IgD-negative memory B cell (primary cell): ENCODE data around the gene NFS1. TPM values are rescaled to one million over a fixed set of nuclear protein-coding genes. Genes with fewer than 3 reads are reported as not detected.

Experiments
- H3K27ac Mint-ChIP-seq, 3 donors: one replicate each; pipeline ENCODE4 v1.8.0; 2020 to 2022; ENCODE audit warnings: mild to moderate bottlenecking in 3 of 3, mixed read lengths in 3 of 3, moderate library complexity in 1 of 3
- H3K27me3 Mint-ChIP-seq: one replicate; pipeline ENCODE4 v1.8.0; 2021; ENCODE audit warnings: mixed read lengths
- H3K36me3 Mint-ChIP-seq: one replicate; pipeline ENCODE4 v1.8.0; 2020; ENCODE audit warnings: mild to moderate bottlenecking, mixed read lengths
- H3K4me1 Mint-ChIP-seq, 3 donors: one replicate each; pipeline ENCODE4 v1.8.0; 2020 to 2022; ENCODE audit warnings: mixed read lengths in 3 of 3, mild to moderate bottlenecking in 1 of 3
- H3K4me3 Mint-ChIP-seq, 4 donors: one replicate each; pipeline ENCODE4 v1.8.0; 2020 to 2022; ENCODE audit warnings: mild to moderate bottlenecking in 4 of 4, mixed read lengths in 4 of 4, moderate library complexity in 3 of 4
- H3K9me3 Mint-ChIP-seq, 3 donors: one replicate each; pipeline ENCODE4 v1.8.0; 2020 to 2021; ENCODE audit warnings: mixed read lengths in 3 of 3, mild to moderate bottlenecking in 1 of 3
- polyA plus RNA-seq: library from polyadenylated mRNA; unstranded; fragments of 300-500 nt; fragmentation: Illumina TruSeq; gene quantifications from one replicate; pipeline ENCODE4 v1.2.3, GENCODE V29; 2021

Gene NFS1
- polyA plus RNA-seq, 1 donor from 2014 or later: 18.1 TPM

DNA sequence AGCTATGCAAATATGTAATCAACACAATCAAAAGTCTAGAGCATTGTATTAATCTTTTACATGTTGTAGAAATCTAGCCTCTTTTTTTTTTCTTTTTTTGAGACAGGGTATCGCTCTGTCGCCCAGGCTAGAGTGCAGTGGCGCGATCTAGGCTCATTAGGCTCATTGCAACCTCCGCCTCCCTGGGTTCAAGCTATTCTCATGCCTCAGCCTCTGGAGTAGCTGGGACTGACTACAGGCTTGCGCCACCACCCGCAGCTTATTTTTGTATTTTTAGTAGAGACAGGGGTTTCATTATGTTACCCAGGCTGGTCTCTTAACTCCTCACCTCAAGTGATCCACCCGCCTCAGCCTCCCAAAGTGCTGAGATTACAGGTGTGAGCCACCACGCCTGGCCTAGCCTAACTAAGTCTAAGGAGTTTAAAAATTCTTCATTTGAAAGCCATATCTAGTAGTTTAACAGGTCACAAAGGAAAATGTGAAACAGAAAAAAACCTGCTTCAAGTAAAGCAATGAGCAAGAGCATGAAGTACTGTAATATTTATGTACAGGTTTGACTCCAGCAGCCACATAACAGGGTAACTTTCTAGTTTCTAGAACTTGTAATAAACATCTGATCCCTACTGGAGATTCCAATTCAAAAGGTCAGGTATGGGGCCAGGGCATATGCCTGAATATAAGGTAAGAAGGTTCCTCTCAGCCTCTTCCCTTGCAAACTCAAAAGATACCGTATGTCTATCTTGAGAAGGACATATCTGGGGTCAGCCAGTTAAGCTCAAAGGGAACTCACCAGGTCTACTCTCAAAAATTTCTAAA is 38.8 kb downstream of the NFS1 start:
- Mint-ChIP-seq H3K9me3 (no peaks in the 10 kb centered on the region), H3K27ac (peak overlapping the region in 2 of 3 donors; percentile 76 to 84), H3K4me3 (peak overlapping the region; percentile 46 to 89 (median 75)), H3K4me1 (peaks cover 59 to 65% (median 61%) of the 10 kb centered on the region in 3 donors), H3K27me3 (no peaks in the 10 kb centered on the region), H3K36me3 (peaks cover 6% of the 10 kb centered on the region)

DNA sequence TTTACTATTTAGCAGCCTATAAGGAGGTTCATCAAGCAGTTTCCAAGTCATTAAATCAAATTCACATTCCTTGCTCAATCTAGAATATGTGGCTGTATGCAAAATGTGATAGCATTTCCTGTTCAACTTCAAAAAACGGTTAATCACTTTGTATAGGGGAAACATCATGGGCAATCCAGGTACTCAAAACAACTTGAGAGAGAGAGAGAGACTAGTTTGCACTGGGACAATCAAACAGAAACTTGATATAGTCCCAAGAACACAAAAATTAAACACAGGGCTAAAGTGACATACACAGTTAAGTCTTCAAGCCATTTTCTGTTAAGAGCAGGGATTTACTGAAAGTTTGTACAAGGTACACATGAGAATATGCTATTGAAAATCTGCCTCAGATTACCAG is 41.9 kb downstream of the NFS1 start:
- peaks cover 43 to 46% (median 46%) of the 10 kb centered on the region in 3 donors for H3K4me1 Mint-ChIP-seq
- H3K36me3 Mint-ChIP-seq: peaks cover 2% of the 10 kb centered on the region
- no peaks in the 10 kb centered on the region for H3K27me3 Mint-ChIP-seq
- H3K9me3 Mint-ChIP-seq: no peaks in the 10 kb centered on the region
- peak overlapping the region; percentile 10 to 78 (median 55) for H3K27ac Mint-ChIP-seq
- peak overlapping the region in 3 of 4 donors; percentile 3 to 75 (median 44) for H3K4me3 Mint-ChIP-seq

DNA sequence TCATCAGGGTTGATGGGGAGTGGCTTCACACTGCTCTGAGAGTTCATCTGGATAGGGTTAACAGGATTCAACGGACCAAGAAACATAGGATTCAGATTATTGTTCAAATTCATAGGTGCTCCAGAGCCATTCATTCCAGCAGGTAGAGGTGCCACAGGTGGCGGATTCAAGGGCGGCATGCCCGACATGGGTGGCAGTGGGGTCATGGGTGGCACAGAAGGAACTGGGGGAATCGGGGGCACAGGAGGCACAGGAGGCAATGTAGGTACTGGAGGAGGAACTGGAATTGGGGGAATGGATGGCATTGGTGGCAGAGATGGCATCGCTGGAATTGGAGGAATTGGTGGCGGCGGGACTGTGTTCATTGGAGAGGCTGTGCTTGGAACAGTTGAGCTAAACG is 44.7 kb downstream of the NFS1 start:
- Mint-ChIP-seq H3K36me3 (peaks cover 5% of the 10 kb centered on the region), H3K4me1 (peaks cover 31 to 35% (median 34%) of the 10 kb centered on the region in 3 donors), H3K27ac (no peak overlapping the region), H3K4me3 (no peak overlapping the region), H3K9me3 (no peaks in the 10 kb centered on the region), H3K27me3 (no peaks in the 10 kb centered on the region)

DNA sequence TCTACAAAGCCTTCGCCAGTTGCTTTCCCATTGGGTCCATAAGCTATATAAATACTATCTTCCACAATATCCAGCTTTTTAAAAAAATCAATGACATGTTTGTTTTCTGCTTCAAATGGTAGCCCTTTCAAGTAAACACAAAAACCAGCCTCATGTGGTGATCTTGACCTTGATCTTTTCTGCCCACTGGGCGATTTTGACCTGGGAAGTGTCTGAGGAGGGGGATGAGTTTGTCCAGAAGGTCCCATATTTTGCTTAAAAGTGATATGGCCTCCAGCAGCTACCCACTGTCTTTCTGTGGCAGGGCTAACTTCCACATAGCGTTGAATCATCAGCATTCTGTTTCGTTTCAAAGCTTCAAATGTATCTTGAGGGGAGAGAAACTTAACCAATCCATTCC is 45.3 kb downstream of the NFS1 start:
- H3K27ac Mint-ChIP-seq: no peak overlapping the region

DNA sequence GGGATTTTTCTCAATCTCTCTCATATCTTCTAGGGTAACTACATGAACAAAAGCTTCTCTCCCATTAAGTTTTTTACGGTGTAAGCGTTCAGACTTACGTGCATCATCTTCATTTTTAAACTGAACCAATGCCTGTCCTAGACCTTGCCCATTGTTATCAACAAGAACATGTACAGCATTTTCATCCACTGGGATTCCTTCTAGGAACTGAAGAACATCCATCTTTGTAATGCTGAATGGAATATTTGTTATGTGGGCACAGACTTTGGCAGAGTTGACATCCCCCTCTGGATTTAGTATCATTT is 45.8 kb downstream of the NFS1 start:
- H3K9me3 Mint-ChIP-seq: no peaks in the 10 kb centered on the region
- peaks cover 3% of the 10 kb centered on the region for H3K36me3 Mint-ChIP-seq
- no peak overlapping the region for H3K27ac Mint-ChIP-seq
- H3K4me3 Mint-ChIP-seq: no peak overlapping the region
- H3K27me3 Mint-ChIP-seq: no peaks in the 10 kb centered on the region
- H3K4me1 Mint-ChIP-seq: peaks cover 24 to 34% (median 30%) of the 10 kb centered on the region in 3 donors

More for the DNA sequence above, 45.3 kb downstream of the NFS1 start:
- Mint-ChIP-seq H3K4me3 (no peak overlapping the region), H3K9me3 (no peaks in the 10 kb centered on the region), H3K4me1 (peaks cover 27 to 33% (median 30%) of the 10 kb centered on the region in 3 donors), H3K27me3 (no peaks in the 10 kb centered on the region), H3K36me3 (peaks cover 3% of the 10 kb centered on the region)

DNA sequence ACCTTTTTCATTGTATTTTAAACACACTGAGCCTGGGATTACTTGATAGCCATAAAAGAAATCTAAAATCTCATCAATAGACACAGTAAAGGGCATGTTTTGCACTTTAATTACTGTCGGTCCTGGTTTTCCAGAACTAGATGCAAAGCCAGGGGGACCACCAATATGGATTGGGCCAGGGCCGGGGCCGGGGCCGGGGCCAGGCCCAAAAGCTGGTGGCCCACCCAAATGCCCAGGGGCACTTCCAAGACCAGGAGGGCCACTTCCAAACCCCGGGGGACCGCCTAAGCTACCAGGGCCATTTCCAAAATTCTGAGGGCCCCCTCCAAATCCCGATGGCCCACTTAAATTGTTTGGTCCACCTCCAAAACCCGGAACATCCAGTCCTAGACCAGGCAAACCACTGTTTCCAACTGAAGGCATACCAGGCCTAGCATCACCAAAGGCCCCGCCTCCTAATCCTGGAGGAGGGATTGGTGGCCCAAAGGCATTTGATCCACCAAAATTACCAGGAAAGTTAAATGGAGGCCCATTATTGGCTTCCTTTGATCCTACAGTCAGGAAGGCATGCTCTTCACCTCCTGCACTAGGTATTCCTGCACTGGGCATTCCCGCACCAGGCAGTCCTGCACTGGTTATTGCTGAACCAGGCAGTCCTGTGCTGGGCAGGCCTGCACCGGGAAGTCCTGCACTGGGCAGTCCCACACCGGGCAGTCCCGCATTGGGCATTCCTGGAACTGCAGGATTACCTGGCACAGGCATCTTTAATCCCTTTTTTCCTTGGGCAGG is 46.3 kb downstream of the NFS1 start:
- Mint-ChIP-seq H3K4me1 (peaks cover 20 to 34% (median 33%) of the 10 kb centered on the region in 3 donors), H3K4me3 (no peak overlapping the region), H3K27ac (no peak overlapping the region), H3K9me3 (no peaks in the 10 kb centered on the region), H3K36me3 (peaks cover 3% of the 10 kb centered on the region), H3K27me3 (no peaks in the 10 kb centered on the region)

DNA sequence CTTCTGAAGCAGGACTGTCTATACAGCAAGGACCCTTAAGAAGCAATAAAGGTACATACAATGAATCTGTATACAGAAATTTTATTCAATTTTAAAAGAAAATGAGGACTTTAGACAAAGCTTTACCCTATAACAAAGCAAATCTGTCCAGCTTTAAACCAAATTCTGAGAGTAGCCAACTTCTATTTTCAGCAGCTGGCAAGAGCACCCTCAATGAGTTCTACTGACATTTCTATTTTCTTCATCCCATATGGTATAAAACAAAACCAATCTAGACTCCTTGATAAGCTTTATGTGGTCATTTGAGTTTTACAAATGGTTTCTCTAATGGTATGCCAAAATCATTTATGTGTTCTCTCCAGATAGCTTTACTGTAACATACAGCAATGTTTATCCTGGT is 47.2 kb downstream of the NFS1 start:
- Mint-ChIP-seq H3K27ac (peak overlapping the region in 1 of 3 donors; percentile 63), H3K9me3 (no peaks in the 10 kb centered on the region), H3K4me1 (peaks cover 19 to 27% (median 27%) of the 10 kb centered on the region in 3 donors), H3K27me3 (no peaks in the 10 kb centered on the region), H3K36me3 (peaks cover 3% of the 10 kb centered on the region), H3K4me3 (no peak overlapping the region)

DNA sequence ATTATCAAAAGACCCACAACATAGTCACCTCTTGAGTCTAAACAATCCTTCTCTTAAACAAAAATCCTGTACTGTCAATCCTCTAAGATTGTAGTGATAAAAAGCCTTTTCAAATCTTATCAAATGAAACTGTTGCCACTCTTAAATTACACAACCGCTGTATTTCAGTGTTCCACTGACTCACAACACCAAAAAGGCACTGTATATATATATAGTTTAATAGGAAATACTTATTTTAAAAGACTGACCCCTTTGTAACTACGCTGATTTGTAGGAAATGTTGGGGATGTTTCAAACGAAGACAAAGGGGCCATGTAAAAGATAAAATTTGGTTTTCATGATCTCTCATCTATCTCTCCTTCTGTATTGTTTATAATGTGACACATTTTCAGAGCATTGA is 48.5 kb downstream of the NFS1 start:
- H3K4me1 Mint-ChIP-seq: peaks cover 21 to 28% (median 26%) of the 10 kb centered on the region in 3 donors
- peak overlapping the region in 1 of 3 donors; percentile 81 for H3K27ac Mint-ChIP-seq
- H3K27me3 Mint-ChIP-seq: no peaks in the 10 kb centered on the region
- H3K9me3 Mint-ChIP-seq: no peaks in the 10 kb centered on the region
- peaks cover 3% of the 10 kb centered on the region for H3K36me3 Mint-ChIP-seq
- no peak overlapping the region for H3K4me3 Mint-ChIP-seq

DNA sequence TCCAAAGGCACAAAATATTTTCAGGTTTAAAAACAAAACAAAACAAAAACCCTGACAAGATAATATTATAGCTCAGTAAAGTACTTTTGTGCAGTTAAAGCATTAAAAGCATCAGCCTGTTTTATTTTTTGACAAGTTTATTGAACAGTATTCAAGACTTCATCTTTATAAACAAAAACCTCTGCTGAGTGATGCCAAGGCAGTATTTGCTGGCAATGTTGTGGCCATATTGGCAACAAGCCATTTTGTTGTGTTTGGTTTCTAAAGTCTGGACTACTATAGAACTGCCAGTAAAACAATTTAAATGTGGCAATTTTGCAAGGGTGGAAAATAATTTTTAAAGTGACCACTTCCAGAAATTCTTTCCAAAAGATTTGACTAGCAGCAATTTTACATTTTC is 50.3 kb downstream of the NFS1 start:
- Mint-ChIP-seq H3K36me3 (peaks cover 3% of the 10 kb centered on the region), H3K27ac (peak overlapping the region in 2 of 3 donors; percentile 52 to 64), H3K27me3 (no peaks in the 10 kb centered on the region), H3K9me3 (no peaks in the 10 kb centered on the region), H3K4me3 (no peak overlapping the region), H3K4me1 (peaks cover 31 to 39% (median 38%) of the 10 kb centered on the region in 3 donors)

DNA sequence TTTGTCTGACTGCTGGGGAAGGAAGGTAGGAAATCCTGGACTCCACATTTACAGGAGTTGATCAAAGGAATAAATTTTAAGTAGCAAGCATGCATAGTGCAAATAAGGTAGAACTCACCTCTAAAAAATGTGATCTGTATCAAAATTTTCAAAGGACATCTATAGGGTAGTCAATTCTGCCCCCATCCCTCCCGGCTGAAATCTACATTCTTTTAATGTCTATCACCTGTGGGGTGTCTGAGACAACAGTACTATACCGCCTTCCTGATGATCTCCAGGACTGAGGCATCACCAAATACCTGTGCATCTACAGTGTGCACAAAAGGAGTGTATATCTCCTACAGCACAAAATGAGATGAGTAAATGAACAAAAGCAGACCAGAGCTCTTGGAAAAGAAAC is 54.3 kb downstream of the NFS1 start:
- Mint-ChIP-seq H3K27ac (peak overlapping the region in 1 of 3 donors; percentile 64), H3K4me1 (peaks cover 28 to 50% (median 37%) of the 10 kb centered on the region in 3 donors), H3K36me3 (peaks cover 2% of the 10 kb centered on the region), H3K4me3 (no peak overlapping the region), H3K9me3 (no peaks in the 10 kb centered on the region), H3K27me3 (no peaks in the 10 kb centered on the region)

DNA sequence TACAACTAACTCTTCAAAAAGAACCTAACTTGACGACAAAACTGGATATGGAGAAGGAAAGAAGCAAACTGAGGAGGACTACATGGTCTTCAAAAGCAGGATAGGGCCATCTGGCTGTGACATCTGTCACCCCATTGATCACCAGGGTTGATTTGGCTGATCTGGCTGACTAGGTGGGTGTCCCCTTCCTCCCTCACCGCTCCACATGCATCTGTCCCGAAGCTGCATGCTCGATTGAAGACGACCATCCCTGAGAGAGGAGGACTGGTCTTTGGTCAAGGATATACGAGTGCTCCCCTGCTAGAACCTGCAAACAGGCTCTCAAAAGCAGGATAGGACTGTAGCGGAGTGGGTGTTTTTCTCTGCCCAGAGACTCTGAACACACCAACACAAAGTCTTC is 56.1 kb downstream of the NFS1 start:
- H3K27ac Mint-ChIP-seq: no peak overlapping the region
- peaks cover 33 to 51% (median 35%) of the 10 kb centered on the region in 3 donors for H3K4me1 Mint-ChIP-seq
- no peaks in the 10 kb centered on the region for H3K9me3 Mint-ChIP-seq
- H3K27me3 Mint-ChIP-seq: no peaks in the 10 kb centered on the region
- H3K36me3 Mint-ChIP-seq: peaks cover 1% of the 10 kb centered on the region
- H3K4me3 Mint-ChIP-seq: no peak overlapping the region

DNA sequence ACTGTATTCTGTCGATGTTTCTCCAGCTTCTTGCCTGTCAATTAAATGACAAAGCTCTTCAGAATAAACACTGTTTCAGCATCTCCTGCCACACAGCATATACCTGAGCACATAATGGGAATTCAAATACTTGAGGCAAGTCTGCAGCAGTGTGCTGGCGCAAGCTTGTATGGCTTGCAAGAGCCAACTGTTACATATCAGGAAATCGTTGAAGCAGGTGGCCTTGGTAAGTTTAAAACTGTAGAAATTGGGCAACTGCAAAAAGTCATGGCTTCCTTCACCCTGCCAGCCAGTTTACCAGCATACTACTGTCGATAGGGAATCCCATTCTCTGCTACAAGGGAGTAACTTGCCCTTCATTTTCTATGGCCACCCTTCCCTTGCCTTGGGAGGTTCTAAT is 57.4 kb downstream of the NFS1 start:
- peaks cover 33 to 53% (median 40%) of the 10 kb centered on the region in 3 donors for H3K4me1 Mint-ChIP-seq
- H3K36me3 Mint-ChIP-seq: peaks cover 1% of the 10 kb centered on the region
- H3K27me3 Mint-ChIP-seq: no peaks in the 10 kb centered on the region
- no peak overlapping the region for H3K27ac Mint-ChIP-seq
- H3K9me3 Mint-ChIP-seq: no peaks in the 10 kb centered on the region
- H3K4me3 Mint-ChIP-seq: peak overlapping the region in 1 of 4 donors; percentile 19

DNA sequence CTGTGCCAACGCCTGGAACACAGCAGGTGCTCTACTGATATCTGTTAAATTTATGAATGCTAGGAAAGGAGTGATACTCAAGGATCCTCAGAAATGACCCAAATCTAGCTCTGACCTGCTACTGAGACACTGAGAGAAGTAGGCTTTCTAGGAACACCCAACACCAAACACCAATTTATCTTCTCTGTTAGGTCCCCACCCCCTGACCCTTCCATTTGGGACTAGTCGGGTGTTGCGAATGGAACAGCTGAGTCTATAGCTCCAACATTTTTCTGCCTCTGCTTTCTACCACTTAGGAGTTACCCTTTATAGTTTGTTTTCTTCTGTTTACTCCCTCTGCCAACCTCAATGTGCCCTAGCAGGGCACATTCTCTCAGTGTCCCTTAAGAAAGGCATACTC is 58.4 kb downstream of the NFS1 start:
- peaks cover 1% of the 10 kb centered on the region for H3K36me3 Mint-ChIP-seq
- no peaks in the 10 kb centered on the region for H3K9me3 Mint-ChIP-seq
- no peaks in the 10 kb centered on the region for H3K27me3 Mint-ChIP-seq
- no peak overlapping the region for H3K4me3 Mint-ChIP-seq
- no peak overlapping the region for H3K27ac Mint-ChIP-seq
- H3K4me1 Mint-ChIP-seq: peaks cover 30 to 54% (median 39%) of the 10 kb centered on the region in 3 donors

DNA sequence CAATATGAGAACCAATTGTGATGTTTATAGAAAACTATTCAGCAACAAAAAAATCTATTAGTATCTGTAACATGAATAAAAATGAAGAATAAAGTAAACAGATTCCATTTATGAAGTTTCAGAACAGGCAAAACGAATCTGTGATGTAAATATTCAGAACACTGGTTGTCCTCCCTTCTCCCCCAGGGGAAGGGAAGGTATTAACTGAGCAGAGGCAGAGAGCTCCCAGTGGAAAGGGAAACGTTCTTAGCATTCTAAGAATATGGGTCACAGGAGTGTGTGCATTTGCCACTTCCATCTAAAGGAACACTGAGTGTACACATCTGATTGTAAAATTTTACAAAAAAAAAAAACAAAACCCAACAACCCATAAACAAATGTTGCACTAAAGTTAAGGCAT is 60.4 kb downstream of the NFS1 start:
- Mint-ChIP-seq H3K27ac (no peak overlapping the region), H3K4me1 (peaks cover 21 to 43% (median 32%) of the 10 kb centered on the region in 3 donors), H3K9me3 (no peaks in the 10 kb centered on the region), H3K4me3 (no peak overlapping the region), H3K27me3 (no peaks in the 10 kb centered on the region), H3K36me3 (peaks cover 1% of the 10 kb centered on the region)

DNA sequence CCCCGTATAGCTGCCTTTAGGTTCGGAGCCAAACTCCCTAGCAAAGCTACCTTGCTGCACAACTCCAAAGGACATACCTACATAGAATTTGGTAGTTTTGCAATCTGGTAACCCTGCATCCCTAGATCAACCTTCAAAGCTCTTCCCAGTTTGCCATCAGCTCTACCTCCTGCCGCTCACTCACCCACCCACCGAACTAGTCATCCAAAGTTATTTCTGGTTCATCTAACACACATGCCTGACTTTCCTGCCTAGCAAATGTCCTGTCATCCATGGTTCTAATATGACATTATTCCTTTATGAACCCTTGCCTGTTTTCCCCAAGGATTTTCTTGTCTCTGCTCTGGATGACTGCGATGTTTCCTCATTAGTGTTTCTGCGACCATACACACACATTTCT is 61.9 kb downstream of the NFS1 start:
- peak overlapping the region in 1 of 3 donors; percentile 27 for H3K27ac Mint-ChIP-seq

More for the DNA sequence above, 61.9 kb downstream of the NFS1 start:
- H3K36me3 Mint-ChIP-seq: peaks cover 1% of the 10 kb centered on the region
- H3K9me3 Mint-ChIP-seq: no peaks in the 10 kb centered on the region
- no peaks in the 10 kb centered on the region for H3K27me3 Mint-ChIP-seq
- H3K4me1 Mint-ChIP-seq: peaks cover 21 to 33% (median 25%) of the 10 kb centered on the region in 3 donors
- no peak overlapping the region for H3K4me3 Mint-ChIP-seq
